Caco-2 (cell line): ENCODE data around the gene TESMIN. TPM values are rescaled to one million over a fixed set of nuclear protein-coding genes. Genes with fewer than 3 reads are reported as not detected.
A peak's percentile ranks its signal among the peaks of the same experiment; 100 is the strongest.

Source experiments
- BruUV-seq: library from RNA; stranded (reverse); fragments of 400-500 nt; replicated peaks from 2 replicates; lab custom pipeline; 2021; lab: Mats Ljungman, UMichigan
- CTCF ChIA-PET: fragments of 300-600 bp; sonication (Branson Sonifier 250); formaldehyde crosslinking; loops from one replicate; lab custom pipeline; 2022; ENCODE audit warnings: antibody characterized with exemption; lab: Charles Lee
- POLR2A ChIA-PET: fragments of 300-600 bp; sonication (Branson Sonifier 250); formaldehyde crosslinking; loops from one replicate; lab custom pipeline; 2022; ENCODE audit warnings: antibody characterized with exemption; lab: Charles Lee
- DNase-seq, 2 experiments: peaks; one replicate each; pipeline versions ENCODE4 v3.0.0 to v3.0.0-alpha.2; 2020 to 2022
- H3K27me3 ChIP-seq: replicated peaks from 2 replicates; pipeline ENCODE4 v1.6.0; 2011; ENCODE audit warnings: low read length; ENCODE audit not compliant: control insufficient read depth, insufficient read depth
- H3K36me3 ChIP-seq: 2 replicates; pipeline ENCODE4 v1.5.1; 2011; ENCODE audit warnings: low read length; ENCODE audit not compliant: control insufficient read depth, insufficient read depth
- H3K4me1 ChIP-seq: fragments of 250-450 bp; sonication (Bioruptor Pico); 2 replicates; pipeline ENCODE4 v1.5.1; 2020; ENCODE audit warnings: mild to moderate bottlenecking
- H3K4me3 ChIP-seq: 2 replicates; pipeline ENCODE4 v1.5.1; 2011; ENCODE audit warnings: low read depth, mild to moderate bottlenecking, control low read depth, low read length
- H3K9me3 ChIP-seq: fragments of 250-450 bp; sonication (Bioruptor Pico); 2 replicates; pipeline ENCODE4 v1.5.1; 2020; ENCODE audit warnings: mild to moderate bottlenecking, moderate library complexity
- H3K27ac Mint-ChIP-seq: one replicate; pipeline ENCODE4 v1.8.0; 2022; ENCODE audit warnings: mixed read lengths; ENCODE audit not compliant: unreplicated experiment
- H3K27me3 Mint-ChIP-seq: one replicate; pipeline ENCODE4 v1.8.0; 2022; ENCODE audit warnings: mixed read lengths; ENCODE audit not compliant: insufficient read depth, unreplicated experiment
- H3K36me3 Mint-ChIP-seq: one replicate; pipeline ENCODE4 v1.8.0; 2022; ENCODE audit warnings: mild to moderate bottlenecking, mixed read lengths; ENCODE audit not compliant: insufficient read depth, unreplicated experiment
- H3K4me1 Mint-ChIP-seq: one replicate; pipeline ENCODE4 v1.8.0; 2022; ENCODE audit warnings: low read depth, mixed read lengths; ENCODE audit not compliant: unreplicated experiment
- H3K4me3 Mint-ChIP-seq: one replicate; pipeline ENCODE4 v1.8.0; 2022; ENCODE audit warnings: mild to moderate bottlenecking, moderate library complexity, mixed read lengths; ENCODE audit not compliant: unreplicated experiment
- H3K9me3 Mint-ChIP-seq: one replicate; pipeline ENCODE4 v1.8.0; 2022; ENCODE audit warnings: mixed read lengths; ENCODE audit not compliant: unreplicated experiment
- intact Hi-C: fragments of 100-400 bp; cut with micrococcal nuclease; formaldehyde crosslinking; loops from one replicate; pipeline ENCODE4 v1.10.0; 2022; ENCODE audit not compliant: unreplicated experiment
- total RNA-seq: library from RNA; stranded (reverse); gene quantifications from 2 replicates; pipeline ENCODE4 v1.2.3, GENCODE V29; 2022
- TF ChIP-seq, protein P1 (sequence below), 2 experiments: fragments of 200-600 bp in 1 of 2; IDR thresholded peaks; 1 replicate in 1 of 2; 2 replicates in 1 of 2; pipeline versions ENCODE4 v1.5.1 to v1.8.0; 2011 to 2022; ENCODE audit warnings: antibody characterized with exemption in 1 of 2, control low read depth in 1 of 2, inconsistent platforms in 1 of 2, low read depth in 1 of 2, low read length in 1 of 2, mild to moderate bottlenecking in 1 of 2, moderate library complexity in 1 of 2; ENCODE audit not compliant: insufficient read depth in 1 of 2, severe bottlenecking in 1 of 2, unreplicated experiment in 1 of 2

Gene TESMIN
- total RNA-seq, 1 experiment from 2014 or later: 26.2 TPM

DNA sequence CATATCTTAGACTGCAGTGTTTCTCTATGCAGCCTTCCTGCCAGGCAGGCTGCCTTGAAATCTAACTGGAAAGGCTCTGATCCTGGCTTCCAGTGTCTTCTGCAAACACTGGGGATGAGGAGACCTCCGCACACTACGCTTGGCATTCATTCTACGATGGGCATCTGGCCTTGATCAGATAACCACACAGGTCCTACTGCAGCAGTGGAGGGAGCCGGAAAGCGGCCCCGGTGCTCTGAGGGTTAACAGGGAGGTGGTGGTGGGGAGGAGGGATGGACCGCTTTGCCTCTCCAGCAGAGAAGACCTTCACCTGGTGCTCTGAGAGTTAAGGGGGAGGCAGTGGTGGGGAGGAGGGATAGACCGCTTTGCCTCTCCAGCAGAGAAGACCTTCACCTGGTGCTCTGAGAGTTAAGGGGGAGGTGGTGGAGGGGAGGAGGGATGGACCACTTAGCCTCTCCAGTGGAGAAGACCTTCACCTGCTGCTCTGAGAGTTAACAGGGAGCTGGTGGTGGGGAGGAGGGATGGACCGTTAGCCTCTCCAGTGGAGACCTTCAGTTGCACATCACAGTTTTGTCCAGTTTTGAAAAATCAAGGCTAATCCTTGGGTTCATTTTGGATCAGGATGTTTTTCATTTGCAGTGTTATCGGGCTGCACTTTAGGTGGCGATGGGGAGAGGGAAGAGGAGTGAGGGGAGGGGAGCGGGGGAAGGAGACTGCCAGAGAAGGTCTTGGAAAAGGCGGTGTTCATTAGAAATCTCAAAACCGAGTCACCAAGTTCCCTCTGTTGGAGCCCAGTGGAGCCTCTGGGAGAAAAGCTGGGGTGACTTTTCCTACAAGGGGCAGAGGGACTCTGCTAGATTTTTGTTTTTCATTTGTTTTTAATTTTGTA, 61.3 kb downstream of the TESMIN start:
- H3K27me3 ChIP-seq: no peaks in the 10 kb centered on the region
- no peaks in the 10 kb centered on the region for H3K36me3 ChIP-seq
- peaks cover 1% of the 10 kb centered on the region for H3K27me3 Mint-ChIP-seq
- no peak overlapping the region for H3K27ac Mint-ChIP-seq
- TF ChIP-seq, protein P1, sequence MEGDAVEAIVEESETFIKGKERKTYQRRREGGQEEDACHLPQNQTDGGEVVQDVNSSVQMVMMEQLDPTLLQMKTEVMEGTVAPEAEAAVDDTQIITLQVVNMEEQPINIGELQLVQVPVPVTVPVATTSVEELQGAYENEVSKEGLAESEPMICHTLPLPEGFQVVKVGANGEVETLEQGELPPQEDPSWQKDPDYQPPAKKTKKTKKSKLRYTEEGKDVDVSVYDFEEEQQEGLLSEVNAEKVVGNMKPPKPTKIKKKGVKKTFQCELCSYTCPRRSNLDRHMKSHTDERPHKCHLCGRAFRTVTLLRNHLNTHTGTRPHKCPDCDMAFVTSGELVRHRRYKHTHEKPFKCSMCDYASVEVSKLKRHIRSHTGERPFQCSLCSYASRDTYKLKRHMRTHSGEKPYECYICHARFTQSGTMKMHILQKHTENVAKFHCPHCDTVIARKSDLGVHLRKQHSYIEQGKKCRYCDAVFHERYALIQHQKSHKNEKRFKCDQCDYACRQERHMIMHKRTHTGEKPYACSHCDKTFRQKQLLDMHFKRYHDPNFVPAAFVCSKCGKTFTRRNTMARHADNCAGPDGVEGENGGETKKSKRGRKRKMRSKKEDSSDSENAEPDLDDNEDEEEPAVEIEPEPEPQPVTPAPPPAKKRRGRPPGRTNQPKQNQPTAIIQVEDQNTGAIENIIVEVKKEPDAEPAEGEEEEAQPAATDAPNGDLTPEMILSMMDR (IDR thresholded peaks at IDR 0.05; ENCODE audit: insufficient read depth in 1 of 2, low read depth in 1 of 2, low read length in 1 of 2, severe bottlenecking in 1 of 2, unreplicated experiment in 1 of 2): no peak
- no TSS peak for BruUV-seq
- intact Hi-C loops: no loop called here
- H3K9me3 ChIP-seq: peaks cover 7% of the 10 kb centered on the region; the same call in 1 of the 2 replicates
- peaks cover 6% of the 10 kb centered on the region for H3K9me3 Mint-ChIP-seq
- 0 out of 2 replicates have a peak, but pooled peaks cover 2% of the 10 kb centered on the region for H3K4me1 ChIP-seq
- peaks cover 11% of the 10 kb centered on the region for H3K36me3 Mint-ChIP-seq
- no peak overlapping the region for H3K4me3 ChIP-seq
- ChIA-PET POLR2A (interaction anchor here (0.6 kb wide), 1 partner anchor 63 kb away, joined by 3 read pairs; no protein-coding TSS in a partner anchor), CTCF (interaction anchor here (0.7 kb wide), 1 partner anchor 208 kb away, joined by 3 read pairs; no protein-coding TSS in a partner anchor)
- no peak overlapping the region for H3K4me3 Mint-ChIP-seq
- peaks cover 7% of the 10 kb centered on the region for H3K4me1 Mint-ChIP-seq
- DNase-seq: no peak

DNA sequence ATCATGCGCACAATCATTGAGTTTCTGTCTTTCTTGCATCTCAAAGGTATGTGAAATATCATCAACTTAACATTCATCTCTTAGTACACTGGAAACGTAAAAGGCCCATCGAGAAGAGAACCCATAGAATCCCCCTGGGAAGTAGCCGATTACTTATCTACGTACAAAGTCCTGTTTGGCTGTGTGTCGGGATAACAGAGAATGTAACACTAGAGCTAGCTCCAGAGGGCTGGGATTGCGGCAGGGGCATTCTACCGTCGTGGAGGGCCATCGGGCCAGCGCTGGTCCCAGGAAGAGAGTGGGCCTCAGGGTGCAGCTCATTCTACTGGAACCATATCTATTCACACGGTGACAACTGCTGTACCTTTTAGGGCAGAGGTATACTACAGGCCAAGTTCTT, 62.4 kb downstream of the TESMIN start:
- H3K4me3 Mint-ChIP-seq: no peak overlapping the region
- Histone ChIP-seq H3K4me3 (no peak overlapping the region), H3K27me3 (no peaks in the 10 kb centered on the region), H3K36me3 (no peaks in the 10 kb centered on the region), H3K4me1 (0 out of 2 replicates have a peak, but pooled peaks cover 7% of the 10 kb centered on the region), H3K9me3 (no peaks in the 10 kb centered on the region)
- ChIA-PET CTCF (interaction anchor here (0.7 kb wide), 1 partner anchor 207 kb away, joined by 3 read pairs; no protein-coding TSS in a partner anchor), POLR2A (no interaction called here)
- peaks cover 7% of the 10 kb centered on the region for H3K4me1 Mint-ChIP-seq
- H3K36me3 Mint-ChIP-seq: peaks cover 11% of the 10 kb centered on the region
- no peaks in the 10 kb centered on the region for H3K9me3 Mint-ChIP-seq
- intact Hi-C loops: no loop called here
- no peak for DNase-seq
- H3K27ac Mint-ChIP-seq: no peak overlapping the region
- TF ChIP-seq, protein P1 (IDR thresholded peaks at IDR 0.05; ENCODE audit: insufficient read depth in 1 of 2, low read depth in 1 of 2, low read length in 1 of 2, severe bottlenecking in 1 of 2, unreplicated experiment in 1 of 2): no peak
- no peaks in the 10 kb centered on the region for H3K27me3 Mint-ChIP-seq
- no TSS peak for BruUV-seq

DNA sequence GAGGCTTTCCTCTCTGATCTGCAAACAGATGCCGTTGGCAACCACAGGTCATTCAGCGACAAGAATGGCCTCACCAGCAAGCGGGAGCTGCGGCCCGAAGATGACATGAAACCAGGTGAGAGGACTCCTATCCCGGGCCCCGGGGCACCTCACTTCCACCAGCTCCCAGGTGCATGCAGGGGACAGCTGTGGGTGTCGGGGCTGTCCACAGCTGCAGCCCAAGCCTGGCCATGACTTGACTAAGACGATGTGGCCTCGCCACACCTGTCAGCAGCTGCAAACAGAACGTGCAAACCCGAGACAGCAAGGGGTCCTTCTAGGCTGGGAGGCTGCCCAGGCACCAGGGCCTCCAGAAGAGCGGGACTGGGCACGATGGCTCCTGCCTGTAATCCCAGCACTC, 63.3 kb downstream of the TESMIN start:
- no peak overlapping the region for H3K4me3 Mint-ChIP-seq
- intact Hi-C loops: no loop called here
- no TSS peak for BruUV-seq
- Histone ChIP-seq H3K36me3 (no peaks in the 10 kb centered on the region), H3K27me3 (no peaks in the 10 kb centered on the region), H3K4me1 (0 out of 2 replicates have a peak, but pooled peaks cover 8% of the 10 kb centered on the region), H3K4me3 (no peak overlapping the region), H3K9me3 (no peaks in the 10 kb centered on the region)
- no peaks in the 10 kb centered on the region for H3K27me3 Mint-ChIP-seq
- H3K27ac Mint-ChIP-seq: no peak overlapping the region
- peaks cover 7% of the 10 kb centered on the region for H3K4me1 Mint-ChIP-seq
- POLR2A ChIA-PET: no interaction called here
- peaks cover 11% of the 10 kb centered on the region for H3K36me3 Mint-ChIP-seq
- no peaks in the 10 kb centered on the region for H3K9me3 Mint-ChIP-seq
- DNase-seq: peak in 1 of 2 experiments; percentile 39
- TF ChIP-seq, protein P1 (IDR thresholded peaks at IDR 0.05; ENCODE audit: insufficient read depth in 1 of 2, low read depth in 1 of 2, low read length in 1 of 2, severe bottlenecking in 1 of 2, unreplicated experiment in 1 of 2): no peak
- CTCF ChIA-PET: no interaction called here
